Activated CD4-positive, CD25-positive, alpha-beta regulatory T cell treated with anti-CD3 and anti-CD28 coated beads, Interleukin-2, amount 50 U/mL, for 72 hours (primary cell): ENCODE data around the gene ANKRD65.

ENCODE experiments used
- DNase-seq: peaks from one replicate; pipeline ENCODE4 v3.0.0; 2021

ANKRD65 gene

GRCh38 chr1:1441002-1441888 lies 20.2 kb upstream of the ANKRD65 start:
- DNase-seq: peak; percentile 63

- DNase-seq: no peak
Observed at GRCh38 chr1:1440262-1441001, 19.4 kb upstream of the ANKRD65 start.

GRCh38 chr1:1439546-1440261 lies 18.6 kb upstream of the ANKRD65 start:
- no peak for DNase-seq

- DNase-seq: no peak
Observed at GRCh38 chr1:1438531-1439381, 17.7 kb upstream of the ANKRD65 start.

- DNase-seq: no peak
Observed at GRCh38 chr1:1437904-1438376, 16.9 kb upstream of the ANKRD65 start.

GRCh38 chr1:1437033-1437903 lies 16.2 kb upstream of the ANKRD65 start:
- DNase-seq: no peak

GRCh38 chr1:1436630-1437032 lies 15.6 kb upstream of the ANKRD65 start:
- no peak for DNase-seq

GRCh38 chr1:1435911-1436629 lies 15.0 kb upstream of the ANKRD65 start:
- no peak for DNase-seq

- peak; percentile 71 for DNase-seq
Observed at GRCh38 chr1:1435106-1435903, 14.2 kb upstream of the ANKRD65 start, which contains the start of gene VWA1. TSS of gene VWA1 (plus strand) at chr1:1435690. CDS start at chr1:1435749, 59 bp downstream.

- no peak for DNase-seq
Observed at GRCh38 chr1:1434824-1435105, 13.7 kb upstream of the ANKRD65 start.

- DNase-seq: peak; percentile 28
Observed at GRCh38 chr1:1434131-1434823, 13.2 kb upstream of the ANKRD65 start.

- DNase-seq: peak; percentile 28
Observed at GRCh38 chr1:1433804-1434130, 12.7 kb upstream of the ANKRD65 start.

GRCh38 chr1:1432951-1433803 lies 12.1 kb upstream of the ANKRD65 start:
- peak; percentile 28 for DNase-seq

- no peak for DNase-seq
Observed at GRCh38 chr1:1432274-1432950, 11.3 kb upstream of the ANKRD65 start.

GRCh38 chr1:1431845-1432273 lies 10.8 kb upstream of the ANKRD65 start:
- DNase-seq: no peak

GRCh38 chr1:1430992-1431844 lies 10.1 kb upstream of the ANKRD65 start:
- DNase-seq: no peak
